Glutamatergic neuron (in vitro differentiated cells): Measurements from ENCODE around the gene SPEM1. TPM values are rescaled to one million over a fixed set of nuclear protein-coding genes. Genes with fewer than 3 reads are reported as not detected.
A peak's percentile ranks its signal among the peaks of the same experiment; 100 is the strongest.

Experiments used
- DNase-seq: peaks from one replicate; pipeline ENCODE4 v3.0.0; 2022
- H3K27ac Mint-ChIP-seq: one replicate; pipeline ENCODE4 v1.8.0; 2020; ENCODE audit warnings: mild to moderate bottlenecking, mixed read lengths, inconsistent platforms; ENCODE audit not compliant: unreplicated experiment
- H3K27me3 Mint-ChIP-seq: one replicate; pipeline ENCODE4 v1.8.0; 2020; ENCODE audit warnings: mild to moderate bottlenecking, moderate library complexity, mixed read lengths, inconsistent platforms; ENCODE audit not compliant: unreplicated experiment
- H3K36me3 Mint-ChIP-seq: one replicate; pipeline ENCODE4 v1.8.0; 2020; ENCODE audit warnings: mild to moderate bottlenecking, mixed read lengths, inconsistent platforms; ENCODE audit not compliant: unreplicated experiment
- H3K4me1 Mint-ChIP-seq: one replicate; pipeline ENCODE4 v1.8.0; 2020; ENCODE audit warnings: mild to moderate bottlenecking, low read depth, mixed read lengths, inconsistent platforms; ENCODE audit not compliant: unreplicated experiment
- H3K4me3 Mint-ChIP-seq: one replicate; pipeline ENCODE4 v1.8.0; 2020; ENCODE audit warnings: mild to moderate bottlenecking, mixed read lengths, inconsistent platforms; ENCODE audit not compliant: unreplicated experiment
- H3K9me3 Mint-ChIP-seq: one replicate; pipeline ENCODE4 v1.8.0; 2020; ENCODE audit warnings: mild to moderate bottlenecking, moderate library complexity, mixed read lengths, inconsistent platforms; ENCODE audit not compliant: unreplicated experiment
- CTCF ChIP-seq: fragments of 200-600 bp; sonication (generic); IDR thresholded peaks from one replicate; pipeline ENCODE4 v1.5.0; 2021; ENCODE audit not compliant: partially characterized antibody, unreplicated experiment
- total RNA-seq: library from RNA; stranded (reverse); fragmentation: NEBNext Ultra II Directional; extraction: Animal tissue kit (Norgen Biotek cat#: 25700); gene quantifications from one replicate; pipeline ENCODE4 v1.2.1, GENCODE V29; 2021; ENCODE audit not compliant: unreplicated experiment

The SPEM1 gene
- total RNA-seq, 1 donor from 2014 or later: not detected

GRCh38 chr17:7404737-7405349 is 15.3 kb upstream of the SPEM1 start:
- peak; percentile 13 for TF ChIP-seq CTCF
- Mint-ChIP-seq H3K27ac (peak overlapping the region; percentile 92), H3K36me3 (peaks cover 10% of the 10 kb centered on the region), H3K9me3 (peaks cover 11% of the 10 kb centered on the region), H3K4me1 (peaks cover 16% of the 10 kb centered on the region), H3K27me3 (peaks cover 12% of the 10 kb centered on the region), H3K4me3 (peak overlapping the region; percentile 85)
- peak; percentile 75 for DNase-seq

- Mint-ChIP-seq H3K4me1 (peaks cover 16% of the 10 kb centered on the region), H3K9me3 (peaks cover 11% of the 10 kb centered on the region), H3K27me3 (peaks cover 13% of the 10 kb centered on the region), H3K36me3 (peaks cover 14% of the 10 kb centered on the region), H3K27ac (peak overlapping the region; percentile 76), H3K4me3 (peak overlapping the region; percentile 91)
- no peak for TF ChIP-seq CTCF
- peak; percentile 49 for DNase-seq
These were observed 14.5 kb upstream of the SPEM1 start for GRCh38 chr17:7405350-7406234.

- Mint-ChIP-seq H3K27ac (peak overlapping the region; percentile 25), H3K9me3 (peaks cover 11% of the 10 kb centered on the region), H3K27me3 (peaks cover 13% of the 10 kb centered on the region), H3K4me3 (peak overlapping the region; percentile 91), H3K4me1 (peaks cover 16% of the 10 kb centered on the region), H3K36me3 (peaks cover 14% of the 10 kb centered on the region)
- DNase-seq: peak; percentile 35
- TF ChIP-seq CTCF: no peak
These were observed 13.8 kb upstream of the SPEM1 start for GRCh38 chr17:7406235-7406825.

- Mint-ChIP-seq H3K9me3 (peaks cover 11% of the 10 kb centered on the region), H3K36me3 (peaks cover 14% of the 10 kb centered on the region), H3K27me3 (peaks cover 13% of the 10 kb centered on the region), H3K27ac (no peak overlapping the region), H3K4me3 (peak overlapping the region; percentile 63), H3K4me1 (peaks cover 16% of the 10 kb centered on the region)
- DNase-seq: no peak
- TF ChIP-seq CTCF: no peak
These were observed 13.0 kb upstream of the SPEM1 start for GRCh38 chr17:7407082-7407481.
